ENCODE data around the gene KIF7. TPM values are rescaled to one million over a fixed set of nuclear protein-coding genes. Genes with fewer than 3 reads are reported as not detected.

Gene KIF7
- total and polyA plus RNA-seq, 10 of the 15 experiments (the other 5 are each of a cell fraction or from before 2014, with no cell fraction given), result 0.01 to 0.36 (median 0.10) TPM; not detected in 2

GRCh38 chr15:89615135-89615534 lies 40.1 kb downstream of the KIF7 start:
- no peaks in the 10 kb centered on the region for H4K20me1 ChIP-seq (ENCODE audit: control insufficient read depth, insufficient read depth)
- no peak overlapping the region for H3K9ac ChIP-seq (ENCODE audit: control insufficient read depth, insufficient read depth, low read length)
- H3K4me3 ChIP-seq, result no peak overlapping the region
- peaks cover 2% of the 10 kb centered on the region for H3K9me3 ChIP-seq (replicated peaks; ENCODE audit: control insufficient read depth, insufficient read depth, low read length)
- intact Hi-C loops (cut with micrococcal nuclease; ENCODE audit: unreplicated experiment) (no loop called here), in situ Hi-C loops (cut with MboI) (no loop called here)
- peaks cover 18 to 25% of the 10 kb centered on the region in 2 experiments for H3K36me3 ChIP-seq (ENCODE audit: control insufficient read depth in 2 of 2, insufficient read depth in 2 of 2, low read length in 1 of 2)
- no TSS peak for BruUV-seq (replicated peaks)
- TF ChIP-seq EZH2 (IDR thresholded peaks at IDR 0.05; ENCODE audit: borderline replicate concordance, control insufficient read depth, low read depth, low read length), result no peak
- TF ChIP-seq ATF3 (IDR thresholded peaks at IDR 0.05; ENCODE audit: borderline replicate concordance, extremely low read depth, low read depth, low read length), result no peak
- no peak for TF ChIP-seq NBN (IDR thresholded peaks at IDR 0.05)
- TF ChIP-seq ZNF622 (IDR thresholded peaks at IDR 0.05), result no peak
- TF ChIP-seq SKIL (IDR thresholded peaks at IDR 0.05; ENCODE audit: low read depth, poor library complexity, severe bottlenecking), result no peak
- no peak for TF ChIP-seq POLR2A (IDR thresholded peaks at IDR 0.05; ENCODE audit: low read depth, low read length)
- no peak for TF ChIP-seq ZBTB11 (CRISPR knock-in tag; IDR thresholded peaks at IDR 0.05)
- no peak for TF ChIP-seq RCOR1 (conservative IDR thresholded peaks at IDR 0.05; ENCODE audit: low read depth, low read length)
- no peak for TF ChIP-seq CREM (IDR thresholded peaks at IDR 0.05; ENCODE audit: low read depth)
- TF ChIP-seq WRNIP1 (IDR thresholded peaks at IDR 0.05; ENCODE audit: borderline replicate concordance, low read depth, low read length), result no peak
- TF ChIP-seq BHLHE40 (IDR thresholded peaks at IDR 0.05; ENCODE audit: borderline replicate concordance in 1 of 2, low read depth in 2 of 2, low read length in 1 of 2), result no peak
- TF ChIP-seq NFXL1 (IDR thresholded peaks at IDR 0.05; ENCODE audit: borderline replicate concordance), result no peak
- TF ChIP-seq CEBPB (IDR thresholded peaks at IDR 0.05; ENCODE audit: borderline replicate concordance in 1 of 2, low read depth in 2 of 2, low read length in 2 of 2), result no peak
- no peak for TF ChIP-seq HDAC6 (IDR thresholded peaks at IDR 0.05; ENCODE audit: unreplicated experiment)
- 100% methylated on average over 1 of the region's 1 CpG for WGBS (ENCODE audit: insufficient coverage, insufficient replicate concordance, low lambda C conversion rate, missing lambda C conversion rate)
- H3K27me3 ChIP-seq (replicated peaks in 1 of 2; ENCODE audit: control insufficient read depth in 2 of 2, insufficient read depth in 2 of 2, low read length in 1 of 2), result no peaks in the 10 kb centered on the region
- H3K4me1 ChIP-seq (ENCODE audit: control insufficient read depth, insufficient read depth, low read length), result no peaks in the 10 kb centered on the region
- H3K79me2 ChIP-seq (ENCODE audit: control insufficient read depth, insufficient read depth, low read length), result no peaks in the 10 kb centered on the region
- CTCF ChIA-PET, result interaction anchor here (1.5 kb wide), 1 partner anchor 257 kb away, joined by 4 read pairs; no protein-coding TSS in a partner anchor
- ATAC-seq (no peak), DNase-seq (ENCODE audit: low read depth, low spot score) (no peak), FAIRE-seq (no peak)
- H3K27ac ChIP-seq (ENCODE audit: control insufficient read depth, insufficient read depth), result no peak overlapping the region
- RAD21 ChIA-PET (ENCODE audit: unreplicated experiment), result no interaction called here
- POLR2A ChIA-PET, result no interaction called here
- SMC1A ChIA-PET (ENCODE audit: uncharacterized antibody, unreplicated experiment), result interaction anchor here (0.6 kb wide), 1 partner anchor 123 kb away, joined by 3 read pairs; no protein-coding TSS in a partner anchor
- H3K4me2 ChIP-seq (ENCODE audit: control insufficient read depth, insufficient read depth), result no peak overlapping the region
- H2AFZ ChIP-seq (ENCODE audit: control insufficient read depth, low read depth, low read length), result no peak overlapping the region

Measured in GM12878 (cell line).